SK-N-SH (cell line): ENCODE data around the gene NT5M. TPM values are rescaled to one million over a fixed set of nuclear protein-coding genes. Genes with fewer than 3 reads are reported as not detected.
A peak's percentile ranks its signal among the peaks of the same experiment; 100 is the strongest.

Experiments used
- CTCF ChIA-PET: fragments of 300-600, 350-600 bp; formaldehyde crosslinking; extraction: SDS; loops from one replicate; lab custom pipeline; 2021; lab: Yijun Ruan, JAX
- POLR2A ChIA-PET: fragments of 350-600 bp; sonication (Branson Sonifier 250); formaldehyde crosslinking; extraction: SDS; loops from one replicate; lab custom pipeline; 2020; ENCODE audit warnings: antibody characterized with exemption, inconsistent platforms; lab: Yijun Ruan, JAX
- DNase-seq: peaks from one replicate; pipeline ENCODE4 v3.0.0; 2012
- H2AFZ ChIP-seq: fragments of 200-600 bp; sonication (generic); 2 replicates; pipeline ENCODE4 v1.8.1; 2016; ENCODE audit warnings: antibody characterized with exemption, mild to moderate bottlenecking, low read depth
- H3F3A ChIP-seq: fragments of 200-600 bp; sonication (generic); replicated peaks from 2 replicates; pipeline ENCODE3; 2016; ENCODE audit warnings: antibody characterized with exemption, mild to moderate bottlenecking; ENCODE audit not compliant: insufficient read depth
- H3K27ac ChIP-seq, 2 experiments: fragments of 200-500 bp in 1 of 2; fragments of 200-600 bp in 1 of 2; sonication (Bioruptor generic) in 1 of 2; sonication (generic), shearing (Covaris generic) in 1 of 2; 2 replicates each; pipeline versions ENCODE4 v1.5.1 to v1.6.1; 2014 to 2016; ENCODE audit warnings: low read depth in 2 of 2, inconsistent platforms in 1 of 2, low read length in 1 of 2, mild to moderate bottlenecking in 1 of 2, mixed read lengths in 1 of 2
- H3K27me3 ChIP-seq: fragments of 200-600 bp; sonication (generic), shearing (Covaris generic); 2 replicates; pipeline ENCODE4 v1.6.1; 2016; ENCODE audit warnings: mixed run types; ENCODE audit not compliant: insufficient read depth
- H3K36me3 ChIP-seq, 2 experiments: fragments of 200-500 bp in 1 of 2; fragments of 200-600 bp in 1 of 2; sonication (Bioruptor generic) in 1 of 2; sonication (generic) in 1 of 2; replicated peaks in 1 of 2; 2 replicates each; pipeline versions ENCODE3 to v1.5.1; 2014 to 2016; ENCODE audit warnings: low read length in 1 of 2, mild to moderate bottlenecking in 1 of 2; ENCODE audit not compliant: insufficient read depth in 2 of 2, control insufficient read depth in 1 of 2
- H3K4me1 ChIP-seq, 2 experiments: fragments of 200-500 bp in 1 of 2; fragments of 200-600 bp in 1 of 2; sonication (Bioruptor generic) in 1 of 2; sonication (generic), shearing (Covaris generic) in 1 of 2; 2 replicates each; pipeline versions ENCODE4 v1.5.1 to v1.6.1; 2014 to 2016; ENCODE audit warnings: low read depth in 1 of 2, low read length in 1 of 2, mixed run types in 1 of 2; ENCODE audit not compliant: insufficient read depth in 2 of 2, control insufficient read depth in 1 of 2
- H3K4me2 ChIP-seq: fragments of 200-600 bp; sonication (generic), shearing (Covaris generic); 2 replicates; pipeline ENCODE4 v1.6.1; 2017; ENCODE audit warnings: mixed run types
- H3K4me3 ChIP-seq, 2 experiments: fragments of 200-500 bp in 1 of 2; fragments of 200-600 bp in 1 of 2; sonication (Bioruptor generic) in 1 of 2; sonication (generic), shearing (Covaris generic) in 1 of 2; 2 replicates each; pipeline versions ENCODE4 v1.5.1 to v1.8.1; 2014 to 2016; ENCODE audit warnings: low read depth in 2 of 2, inconsistent platforms in 1 of 2, low read length in 1 of 2, mild to moderate bottlenecking in 1 of 2, mixed read lengths in 1 of 2, moderate library complexity in 1 of 2
- H3K79me2 ChIP-seq: fragments of 200-600 bp; sonication (generic); 2 replicates; pipeline ENCODE4 v1.8.1; 2017; ENCODE audit warnings: mild to moderate bottlenecking; ENCODE audit not compliant: insufficient read depth
- H3K9ac ChIP-seq: fragments of 200-600 bp; sonication (generic); 2 replicates; pipeline ENCODE4 v1.6.1; 2017; ENCODE audit warnings: mixed run types
- H3K9me2 ChIP-seq: fragments of 200-600 bp; sonication (generic); 2 replicates; pipeline ENCODE4 v1.6.1; 2017; ENCODE audit warnings: mixed run types
- H3K9me3 ChIP-seq: fragments of 200-600 bp; sonication (generic); 2 replicates; pipeline ENCODE4 v1.6.1; 2017; ENCODE audit warnings: mixed run types, mild to moderate bottlenecking, moderate library complexity
- H4K20me1 ChIP-seq: fragments of 200-600 bp; sonication (generic); 2 replicates; pipeline ENCODE4 v1.6.1; 2017; ENCODE audit warnings: mild to moderate bottlenecking, mixed run types; ENCODE audit not compliant: insufficient read depth
- CHD2 ChIP-seq: fragments of 150-350 bp; IDR thresholded peaks from 2 replicates; pipeline ENCODE4 v1.6.1; 2018; ENCODE audit warnings: low read length; ENCODE audit not compliant: partially characterized antibody
- CTCF ChIP-seq: fragments of 200-600 bp; sonication (generic); IDR thresholded peaks from 2 replicates; pipeline ENCODE4 v1.6.1; 2017; ENCODE audit warnings: antibody characterized with exemption, mild to moderate bottlenecking, moderate library complexity
- FOSL2 ChIP-seq: IDR thresholded peaks from 2 replicates; pipeline ENCODE4 v1.4.0; 2012; ENCODE audit warnings: low read depth, mild to moderate bottlenecking, moderate library complexity, borderline replicate concordance
- FOXJ3 ChIP-seq: sonication (generic); formaldehyde crosslinking; IDR thresholded peaks from 2 replicates; pipeline ENCODE4 v1.5.1; 2020; ENCODE audit warnings: mild to moderate bottlenecking, missing genetic modification reagents
- FOXM1 ChIP-seq: IDR thresholded peaks from 2 replicates; pipeline ENCODE4 v1.4.0; 2012; ENCODE audit warnings: low read depth, mild to moderate bottlenecking
- JUND ChIP-seq: IDR thresholded peaks from 2 replicates; pipeline ENCODE4 v1.4.0; 2012
- MAX ChIP-seq: IDR thresholded peaks from 2 replicates; pipeline ENCODE4 v1.4.0; 2012; ENCODE audit warnings: low read depth
- MEF2A ChIP-seq: IDR thresholded peaks from 2 replicates; pipeline ENCODE4 v1.4.0; 2012; ENCODE audit warnings: low read depth, borderline replicate concordance
- POLR2AphosphoS5 ChIP-seq: IDR thresholded peaks from 2 replicates; pipeline ENCODE4 v1.6.1; 2012; ENCODE audit warnings: low read depth, low read length
- REST ChIP-seq: IDR thresholded peaks from 2 replicates; pipeline ENCODE4 v1.6.1; 2012; ENCODE audit warnings: mild to moderate bottlenecking, low read depth, low read length, moderate library complexity
- RXRA ChIP-seq: IDR thresholded peaks from 2 replicates; pipeline ENCODE4 v1.4.0; 2012; ENCODE audit warnings: low read depth, mild to moderate bottlenecking, borderline replicate concordance
- TCF12 ChIP-seq: IDR thresholded peaks from 2 replicates; pipeline ENCODE4 v1.4.0; 2012
- WGBS: methylation state at CpG from one replicate; pipeline ENCODE4 v1.1.6; 2017; ENCODE audit warnings: low lambda C conversion rate; 5-methylcytosine and 5-hydroxymethylcytosine counted together
- polyA plus RNA-seq, 3 experiments: library from polyadenylated mRNA; depleted of rRNA; stranded (reverse); fragments of >200 nt; gene quantifications; 2 replicates each; pipeline ENCODE4 v1.2.3, GENCODE V29; 2012

Gene NT5M
- polyA plus RNA-seq, 1 of the 3 experiments (the other 2 are of a cell fraction): 3.9 TPM

- TF ChIP-seq REST: no peak
- TF ChIP-seq FOXJ3 (CRISPR knock-in tag): no peak
- no peak for TF ChIP-seq TCF12
- peak; percentile 95 for TF ChIP-seq POLR2AphosphoS5
- TF ChIP-seq MAX: peak; percentile 77
- no peak for TF ChIP-seq FOXM1
- no peak for TF ChIP-seq FOSL2
- no peak for TF ChIP-seq MEF2A
- no peak; the same call in 1 of the 2 replicates for TF ChIP-seq JUND
- TF ChIP-seq RXRA: no peak
Observed at GRCh38 chr17:17280613-17281549, 22.3 kb upstream of the NT5M start, which contains the start of gene COPS3 (continued).

- Histone ChIP-seq H3K79me2 (no peaks in the 10 kb centered on the region), H3K4me1 (peaks cover 0 to 2% of the 10 kb centered on the region in 2 experiments; a peak in 1 of 4 replicates), H3K9ac (no peak overlapping the region), H4K20me1 (no peaks in the 10 kb centered on the region), H3K27me3 (no peaks in the 10 kb centered on the region), H3K27ac (no peak overlapping the region), H3K4me2 (no peak overlapping the region), H3K9me3 (no peaks in the 10 kb centered on the region)
- POLR2A ChIA-PET: no interaction called here
- no peak for TF ChIP-seq CTCF
- TF ChIP-seq CHD2: no peak
- no peak for TF ChIP-seq JUND
- TF ChIP-seq, all 33 proteins: peak for 0
- DNase-seq: no peak
- WGBS: 79% methylated on average over 5 of the region's 5 CpGs
- Histone ChIP-seq H2AFZ (no peak overlapping the region), H3K36me3 (no peaks in the 10 kb centered on the region), H3F3A (no peaks in the 10 kb centered on the region), H3K4me3 (no peak overlapping the region), H3K9me2 (no peaks in the 10 kb centered on the region)
- CTCF ChIA-PET: no interaction called here
Observed at GRCh38 chr17:17285951-17286350, 17.2 kb upstream of the NT5M start.
